ENCODE measurements around the gene CAMK4. TPM values are rescaled to one million over a fixed set of nuclear protein-coding genes. Genes with fewer than 3 reads are reported as not detected.

Gene CAMK4
- total and polyA plus RNA-seq, 2 of the 8 experiments (the other 6 are each of a cell fraction or from before 2014, with no cell fraction given): 1.8 to 8.3 TPM

GRCh38 chr5:111518777-111519176 lies 294.6 kb downstream of the CAMK4 start:
- Histone ChIP-seq H2BK20ac (ENCODE audit: low read length) (no peak overlapping the region), H3K56ac (replicated peaks; ENCODE audit: insufficient read length, low read depth, low read length) (no peak overlapping the region), H2AFZ (ENCODE audit: low read length) (no peak overlapping the region), H2BK120ac (replicated peaks; ENCODE audit: low read depth, low read length) (no peak overlapping the region), H3K18ac (ENCODE audit: extremely low read depth, low read length) (no peak overlapping the region), H4K91ac (replicated peaks; ENCODE audit: insufficient read length, low read length) (no peak overlapping the region), H3K4me3 (ENCODE audit: extremely low read depth in 1 of 4, insufficient read depth in 2 of 4, low read depth in 3 of 4, low read length in 4 of 4) (no peak overlapping the region), H4K8ac (ENCODE audit: extremely low read depth, insufficient read depth, low read length) (no peak overlapping the region), H3K79me2 (ENCODE audit: control insufficient read depth in 1 of 2, insufficient read depth in 2 of 2, low read length in 2 of 2) (no peaks in the 10 kb centered on the region), H3K4me1 (replicated peaks in 1 of 4; ENCODE audit: control insufficient read depth in 3 of 4, insufficient read depth in 4 of 4, low read length in 3 of 4) (peaks cover 0 to 1% (median under 1%) of the 10 kb centered on the region in 4 experiments; a peak in 3 of 7 replicates), H2BK12ac (ENCODE audit: low read depth, low read length) (no peak overlapping the region), H3K27ac (ENCODE audit: low read depth, low read length) (no peak overlapping the region), H2AK5ac (ENCODE audit: low read depth, low read length) (no peak overlapping the region), H4K5ac (ENCODE audit: insufficient read length, low read depth, low read length) (no peak overlapping the region), H2BK5ac (ENCODE audit: low read depth, low read length) (no peak overlapping the region), H3K4ac (replicated peaks; ENCODE audit: insufficient read length, low read depth, low read length) (no peak overlapping the region), H2BK15ac (ENCODE audit: low read length) (no peak overlapping the region), H3K23me2 (ENCODE audit: low read depth, low read length) (no peaks in the 10 kb centered on the region), H3K14ac (ENCODE audit: insufficient read length) (no peak overlapping the region), H3K79me1 (ENCODE audit: low read depth, low read length) (no peaks in the 10 kb centered on the region), H3K36me3 (ENCODE audit: control insufficient read depth in 2 of 4, insufficient read depth in 4 of 4, low read length in 3 of 4) (no peaks in the 10 kb centered on the region), H3K4me2 (ENCODE audit: insufficient read depth in 1 of 2, low read depth in 2 of 2, low read length in 2 of 2) (no peak overlapping the region), H4K20me1 (replicated peaks in 1 of 2; ENCODE audit: control insufficient read depth in 1 of 2, insufficient read depth in 2 of 2, low read length in 2 of 2) (no peaks in the 10 kb centered on the region), H3K9me3 (ENCODE audit: insufficient read depth in 2 of 2, low read depth in 1 of 2, low read length in 1 of 2) (no peaks in the 10 kb centered on the region), H3K27me3 (replicated peaks in 1 of 4; ENCODE audit: control insufficient read depth in 3 of 4, extremely low read depth in 1 of 4, insufficient read depth in 3 of 4, low read length in 3 of 4) (no peaks in the 10 kb centered on the region), H3K9ac (replicated peaks in 1 of 4; ENCODE audit: extremely low read depth in 1 of 4, low read depth in 3 of 4, low read length in 3 of 4) (no peak overlapping the region), H3K23ac (ENCODE audit: insufficient read length) (no peak overlapping the region)
- CTCF ChIA-PET (ENCODE audit: partially characterized antibody): interaction anchor here (0.6 to 6.3 kb wide), 2 partner anchors 13 to 322 kb away, joined by 3 to 50 read pairs; no protein-coding TSS in a partner anchor
- 85% methylated on average over 2 of the region's 2 CpGs; no CpG with 5 or more reads in 1 of the 2 experiments for WGBS, 2 experiments (ENCODE audit: extremely low coverage in 1 of 2, insufficient coverage in 1 of 2, insufficient read length in 1 of 2, insufficient replicate concordance in 2 of 2, low coverage in 1 of 2, low lambda C conversion rate in 2 of 2, missing lambda C conversion rate in 1 of 2)
- TF ChIP-seq GTF2F1 (IDR thresholded peaks at IDR 0.05; ENCODE audit: borderline replicate concordance, low read depth, low read length) (no peak), SP4 (IDR thresholded peaks at IDR 0.05; ENCODE audit: low read length) (no peak), SAP30 (IDR thresholded peaks at IDR 0.05; ENCODE audit: insufficient read depth, insufficient replicate concordance, low read length) (no peak), CTCF (IDR thresholded peaks at IDR 0.05; ENCODE audit: control extremely low read depth in 1 of 3, insufficient read depth in 1 of 3, low read depth in 1 of 3, low read length in 3 of 3) (no peak)
- no peak for FAIRE-seq
- POLR2A ChIA-PET (ENCODE audit: partially characterized antibody): no interaction called here
- DNase-seq (ENCODE audit: low read depth in 1 of 2, low spot score in 2 of 2): no peak

Data from H1 (cell line).